OCI-LY3 (cell line): ENCODE measurements around the gene DHDDS.
"Not testable (repeated sequence)": the region's sequence is repeated elsewhere in the genome, so short reads cannot be mapped to it uniquely, and the experiment has no call there.

ENCODE experiments used
- H2AFZ ChIP-seq: fragments of 200-600, 300-600 bp; shearing (Covaris generic); 2 replicates; pipeline ENCODE4 v1.6.0; 2014; ENCODE audit warnings: antibody characterized with exemption, low read depth, low read length
- H3K27ac ChIP-seq: fragments of 200-600, 300-600 bp; sonication (generic); 2 replicates; pipeline ENCODE4 v1.5.1; 2014; ENCODE audit warnings: mild to moderate bottlenecking, low read length, moderate library complexity, mixed read lengths
- H3K27me3 ChIP-seq: fragments of 200-600, 300-600 bp; sonication (generic); 2 replicates; pipeline ENCODE4 v1.6.1; 2014; ENCODE audit warnings: low read depth, low read length, mixed read lengths
- H3K36me3 ChIP-seq: fragments of 200-600, 300-600 bp; sonication (generic); replicated peaks from 2 replicates; pipeline ENCODE3; 2014; ENCODE audit warnings: low read depth, low read length, mixed read lengths
- H3K4me1 ChIP-seq: fragments of 300-600, 200-600 bp; sonication (generic); 2 replicates; pipeline ENCODE4 v1.6.1; 2014; ENCODE audit warnings: low read length, mixed read lengths
- H3K4me2 ChIP-seq: fragments of 200-600, 300-600 bp; sonication (generic); 2 replicates; pipeline ENCODE4 v1.6.1; 2014; ENCODE audit warnings: low read length, mixed read lengths
- H3K4me3 ChIP-seq: fragments of 300-600, 200-600 bp; sonication (generic); 2 replicates; pipeline ENCODE4 v1.5.1; 2014; ENCODE audit warnings: antibody characterized with exemption, mild to moderate bottlenecking, low read length, moderate library complexity
- H3K79me2 ChIP-seq: fragments of 300-600, 200-600 bp; shearing (Covaris generic); 2 replicates; pipeline ENCODE4 v1.6.1; 2014; ENCODE audit warnings: mild to moderate bottlenecking, low read length, mixed read lengths
- H3K9ac ChIP-seq: fragments of 300-600, 200-600 bp; shearing (Covaris generic); 2 replicates; pipeline ENCODE4 v1.6.0; 2014; ENCODE audit warnings: mild to moderate bottlenecking, low read length, moderate library complexity
- H3K9me3 ChIP-seq: fragments of 200-600, 300-600 bp; shearing (Covaris generic); 2 replicates; pipeline ENCODE4 v1.6.1; 2014; ENCODE audit warnings: low read length, mixed read lengths; ENCODE audit not compliant: insufficient read depth
- H4K20me1 ChIP-seq: fragments of 200-600, 300-600 bp; sonication (generic); 2 replicates; pipeline ENCODE4 v1.6.1; 2016; ENCODE audit warnings: low read length, mixed read lengths; ENCODE audit not compliant: insufficient read depth
- EZH2phosphoT487 ChIP-seq: fragments of 200-600 bp; shearing (Covaris generic); IDR thresholded peaks from 2 replicates; pipeline ENCODE4 v1.6.1; 2018; ENCODE audit warnings: antibody characterized with exemption, mixed run types, low read depth
- TF ChIP-seq, protein P1 (sequence below): fragments of 200-600, 300-600 bp; sonication (generic); IDR thresholded peaks from 2 replicates; pipeline ENCODE4 v1.5.1; 2014; ENCODE audit warnings: antibody characterized with exemption, low read length, low read depth

DHDDS gene, protein sequence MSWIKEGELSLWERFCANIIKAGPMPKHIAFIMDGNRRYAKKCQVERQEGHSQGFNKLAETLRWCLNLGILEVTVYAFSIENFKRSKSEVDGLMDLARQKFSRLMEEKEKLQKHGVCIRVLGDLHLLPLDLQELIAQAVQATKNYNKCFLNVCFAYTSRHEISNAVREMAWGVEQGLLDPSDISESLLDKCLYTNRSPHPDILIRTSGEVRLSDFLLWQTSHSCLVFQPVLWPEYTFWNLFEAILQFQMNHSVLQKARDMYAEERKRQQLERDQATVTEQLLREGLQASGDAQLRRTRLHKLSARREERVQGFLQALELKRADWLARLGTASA

DNA sequence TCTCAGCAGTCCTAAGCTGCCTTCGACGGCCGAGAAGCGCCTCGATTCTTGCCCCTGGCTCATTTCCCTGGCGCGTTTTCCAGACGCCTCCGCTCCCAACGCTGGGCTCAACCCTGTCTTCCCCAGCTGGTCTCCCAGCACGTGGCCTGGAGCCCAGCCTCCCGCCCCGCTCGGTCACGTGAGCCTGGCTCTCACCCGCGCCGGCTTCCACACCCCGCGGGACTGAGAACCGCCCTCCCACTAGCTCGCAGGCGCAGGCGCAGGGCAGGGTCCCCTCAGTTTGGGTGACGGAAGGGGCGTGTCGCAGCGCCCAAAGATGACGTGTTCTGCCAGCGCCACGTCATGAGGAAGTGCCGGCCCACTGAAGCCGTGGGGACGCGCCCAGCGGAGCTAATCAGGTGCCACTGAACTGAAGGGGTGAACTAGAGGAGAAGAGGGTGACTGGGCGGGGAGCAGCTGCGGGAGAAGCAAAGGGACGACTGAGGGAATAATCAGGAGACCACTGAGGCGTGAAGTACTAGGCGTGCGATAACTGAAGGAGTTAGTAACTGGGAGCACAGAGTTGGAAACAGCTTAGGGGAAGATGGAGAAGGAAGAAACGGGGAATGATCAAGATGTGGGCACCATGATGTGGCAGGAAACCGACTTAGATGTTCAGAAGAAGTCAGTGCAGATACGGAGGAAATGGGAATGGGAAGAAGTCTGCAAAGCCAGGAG, at the start of gene DHDDS:
TSS of gene DHDDS (plus strand) at position 343 of the 717 bp plus-strand sequence. CDS start 625 bp downstream, outside the sequence.
- peaks cover 3% of the 10 kb centered on the region for H3K36me3 ChIP-seq
- no peaks in the 10 kb centered on the region for H3K9me3 ChIP-seq
- H3K4me1 ChIP-seq, result peaks cover 11% of the 10 kb centered on the region; the same call in 1 of the 2 replicates
- H3K27ac ChIP-seq, result peak within 1 kb of the TSS; percentile 25; the same call in 1 of the 2 replicates
- H3K79me2 ChIP-seq, result peaks cover 14% of the 10 kb centered on the region
- TF ChIP-seq, protein P1, sequence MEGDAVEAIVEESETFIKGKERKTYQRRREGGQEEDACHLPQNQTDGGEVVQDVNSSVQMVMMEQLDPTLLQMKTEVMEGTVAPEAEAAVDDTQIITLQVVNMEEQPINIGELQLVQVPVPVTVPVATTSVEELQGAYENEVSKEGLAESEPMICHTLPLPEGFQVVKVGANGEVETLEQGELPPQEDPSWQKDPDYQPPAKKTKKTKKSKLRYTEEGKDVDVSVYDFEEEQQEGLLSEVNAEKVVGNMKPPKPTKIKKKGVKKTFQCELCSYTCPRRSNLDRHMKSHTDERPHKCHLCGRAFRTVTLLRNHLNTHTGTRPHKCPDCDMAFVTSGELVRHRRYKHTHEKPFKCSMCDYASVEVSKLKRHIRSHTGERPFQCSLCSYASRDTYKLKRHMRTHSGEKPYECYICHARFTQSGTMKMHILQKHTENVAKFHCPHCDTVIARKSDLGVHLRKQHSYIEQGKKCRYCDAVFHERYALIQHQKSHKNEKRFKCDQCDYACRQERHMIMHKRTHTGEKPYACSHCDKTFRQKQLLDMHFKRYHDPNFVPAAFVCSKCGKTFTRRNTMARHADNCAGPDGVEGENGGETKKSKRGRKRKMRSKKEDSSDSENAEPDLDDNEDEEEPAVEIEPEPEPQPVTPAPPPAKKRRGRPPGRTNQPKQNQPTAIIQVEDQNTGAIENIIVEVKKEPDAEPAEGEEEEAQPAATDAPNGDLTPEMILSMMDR, result no peak
- TF ChIP-seq EZH2phosphoT487, result no peak
- H4K20me1 ChIP-seq, result no peaks in the 10 kb centered on the region
- peak within 1 kb of the TSS; percentile 97 for H3K4me3 ChIP-seq
- H3K4me2 ChIP-seq, result peak within 1 kb of the TSS; percentile 98
- no peaks in the 10 kb centered on the region for H3K27me3 ChIP-seq
- H3K9ac ChIP-seq, result peak within 1 kb of the TSS; percentile 81
- peak within 1 kb of the TSS; percentile 84 for H2AFZ ChIP-seq

DNA sequence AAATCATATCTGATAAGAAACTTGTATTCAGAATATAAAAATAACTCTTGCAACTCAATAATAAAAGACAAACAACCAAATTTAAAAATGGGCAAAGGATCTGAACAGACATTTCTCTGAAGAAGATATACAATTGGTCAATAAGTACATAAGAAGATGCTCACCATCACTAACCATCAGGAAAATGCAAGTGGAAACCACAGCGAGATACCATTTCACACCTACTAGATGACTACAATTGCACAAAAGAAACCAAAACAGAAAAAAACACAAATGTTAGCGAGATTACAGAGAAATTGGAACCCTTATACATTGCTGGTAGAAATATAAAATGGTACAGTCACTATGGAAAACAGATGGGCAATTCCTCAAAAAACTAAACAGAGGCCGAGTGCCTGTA, 48.0 kb upstream of the DHDDS start:
- Histone ChIP-seq H3K4me3 (no peak overlapping the region), H3K79me2 (no peaks in the 10 kb centered on the region), H3K4me2 (no peak overlapping the region), H4K20me1 (no peaks in the 10 kb centered on the region), H3K27me3 (no peaks in the 10 kb centered on the region), H2AFZ (no peak overlapping the region), H3K27ac (no peak overlapping the region), H3K36me3 (no peaks in the 10 kb centered on the region), H3K4me1 (no peaks in the 10 kb centered on the region), H3K9ac (no peak overlapping the region), H3K9me3 (no peaks in the 10 kb centered on the region)
- TF ChIP-seq, protein P1, result no peak
- TF ChIP-seq EZH2phosphoT487, result no peak

DNA sequence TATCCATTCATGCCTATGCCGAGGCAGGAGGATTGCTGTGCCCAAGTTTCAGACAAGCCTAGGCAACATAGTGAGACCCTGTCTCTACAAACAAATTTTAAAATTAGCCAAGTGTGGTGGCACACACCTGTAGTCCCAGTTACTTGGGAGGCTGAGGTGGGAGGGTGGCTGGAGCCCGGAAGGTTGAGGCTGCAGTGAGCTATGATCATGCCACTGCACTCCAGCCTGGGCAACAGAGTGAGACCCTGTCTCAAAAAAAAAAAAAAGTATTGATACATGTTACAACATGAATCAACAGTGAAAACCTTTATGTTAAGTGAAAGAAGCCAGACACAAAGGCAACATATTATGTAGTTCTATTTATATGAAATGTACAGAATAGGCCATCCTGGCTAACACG, 47.1 kb upstream of the DHDDS start:
- H3K27me3 ChIP-seq, H2AFZ ChIP-seq, H3K9ac ChIP-seq, H3K79me2 ChIP-seq, H3K36me3 ChIP-seq, H3K27ac ChIP-seq, H3K4me3 ChIP-seq, H3K4me2 ChIP-seq, H3K4me1 ChIP-seq, H4K20me1 ChIP-seq, H3K9me3 ChIP-seq: not testable (repeated sequence)

DNA sequence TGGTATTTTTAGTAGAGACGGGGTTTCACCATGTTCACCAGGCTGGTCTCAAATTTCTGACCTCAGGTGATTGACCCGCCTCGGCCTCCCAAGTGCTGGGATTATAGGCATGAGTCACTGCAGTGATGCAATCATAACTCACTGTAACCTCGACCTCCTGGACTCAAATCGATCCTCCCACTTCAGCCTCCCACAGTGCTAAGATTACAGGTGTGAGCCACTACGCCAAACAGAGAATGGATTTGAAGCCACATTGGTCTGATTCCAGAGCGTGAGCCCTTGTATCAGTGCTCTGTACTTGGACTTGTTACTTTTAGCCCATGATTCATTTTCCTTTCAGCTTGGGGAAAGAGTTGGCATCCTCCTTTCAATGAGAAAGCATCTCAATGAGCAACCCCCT, 44.7 kb upstream of the DHDDS start:
- no peaks in the 10 kb centered on the region for H3K36me3 ChIP-seq
- TF ChIP-seq, protein P1, result no peak
- no peak for TF ChIP-seq EZH2phosphoT487
- no peaks in the 10 kb centered on the region for H3K27me3 ChIP-seq
- H3K9me3 ChIP-seq, result no peaks in the 10 kb centered on the region
- H2AFZ ChIP-seq, result no peak overlapping the region
- H3K4me2 ChIP-seq, result no peak overlapping the region
- H3K4me3 ChIP-seq, result no peak overlapping the region
- no peaks in the 10 kb centered on the region for H4K20me1 ChIP-seq
- no peaks in the 10 kb centered on the region for H3K4me1 ChIP-seq
- no peak overlapping the region for H3K27ac ChIP-seq
- no peak overlapping the region for H3K9ac ChIP-seq
- H3K79me2 ChIP-seq, result no peaks in the 10 kb centered on the region
